Gastrocnemius medialis (tissue), 4 donors: Measurements from ENCODE around the gene NUMB. TPM values are rescaled to one million over a fixed set of nuclear protein-coding genes. Genes with fewer than 3 reads are reported as not detected.

Experiments
- ATAC-seq, 2 donors: fragments of 150-250 bp; one replicate each; pipeline ENCODE4 v1.9.1; 2016
- DNase-seq, 2 donors: peaks; one replicate each; pipeline ENCODE4 v3.0.0-alpha.2; 2019
- H3K27ac ChIP-seq, 4 donors: fragments of 200-600 bp; sonication (generic); 1 replicate in 1 of 4; 2 replicates in 3 of 4; pipeline ENCODE4 v1.5.1; 2016 to 2018; ENCODE audit warnings: mild to moderate bottlenecking in 2 of 4, moderate library complexity in 1 of 4
- H3K27me3 ChIP-seq, 3 donors: fragments of 200-600 bp; sonication (generic) in 2 of 3; 1 replicate in 1 of 3; 2 replicates in 2 of 3; pipeline versions ENCODE4 v1.5.1 to v1.6.0; 2016 to 2019; ENCODE audit warnings: mild to moderate bottlenecking in 1 of 3, moderate library complexity in 1 of 3
- H3K36me3 ChIP-seq, 2 donors: fragments of 200-600 bp; sonication (generic) in 1 of 2; one replicate each; pipeline ENCODE4 v1.5.1; 2017 to 2018
- H3K4me1 ChIP-seq, 2 donors: fragments of 200-600 bp; sonication (generic) in 1 of 2; one replicate each; pipeline ENCODE4 v1.5.1; 2016 to 2017; ENCODE audit warnings: mild to moderate bottlenecking in 2 of 2
- H3K4me3 ChIP-seq, 4 donors: fragments of 200-600 bp; sonication (generic) in 3 of 4; 1 replicate in 1 of 4; 2 replicates in 3 of 4; pipeline ENCODE4 v1.5.1; 2016 to 2019; ENCODE audit warnings: mild to moderate bottlenecking in 2 of 4
- H3K9me3 ChIP-seq, 3 donors: fragments of 200-600 bp; sonication (generic) in 2 of 3; 1 replicate in 1 of 3; 2 replicates in 2 of 3; pipeline ENCODE4 v1.5.1; 2016 to 2019
- POLR2A ChIP-seq, 2 donors: fragments of 450-650 bp; IDR thresholded peaks; one replicate each; pipeline ENCODE4 v1.6.1; 2017; ENCODE audit warnings: antibody characterized with exemption in 2 of 2, mild to moderate bottlenecking in 2 of 2, moderate library complexity in 2 of 2
- in situ Hi-C, 4 donors: fragments of 200-750 bp; cut with MboI; loops; one replicate each; pipeline versions ENCODE4 v1.15.0 to v1.8.0; 2017; ENCODE audit warnings: low sequenced_read_pairs in 4 of 4
- intact Hi-C: fragments of 100-400 bp; cut with DNase I; formaldehyde crosslinking; loops from one replicate; pipeline ENCODE4 v1.15.1; 2023; ENCODE audit warnings: low total_unique reads
- total RNA-seq, 4 donors: library from RNA; depleted of rRNA; stranded (reverse); fragments of >200 nt; gene quantifications; one replicate each; pipeline versions ENCODE4 v1.1.0 to v1.2.3, GENCODE V29; 2016
- TF ChIP-seq, protein P1 (sequence below), 5 experiments: fragments of 450-650 bp in 3 of 5; fragments of 200-600 bp in 2 of 5; sonication (generic) in 2 of 5; IDR thresholded peaks in 4 of 5; conservative IDR thresholded peaks in 1 of 5; 1 replicate in 4 of 5; 2 replicates in 1 of 5; pipeline ENCODE4 v1.5.1; 2016 to 2019; ENCODE audit warnings: antibody characterized with exemption in 5 of 5, mild to moderate bottlenecking in 3 of 5, moderate library complexity in 3 of 5

NUMB gene
- total RNA-seq, 4 donors from 2014 or later: 14.3 to 29.8 (median 23.6) TPM

GRCh38 chr14:73494593-73494992 lies 36.2 kb upstream of the NUMB start:
- DNase-seq (no peak), ATAC-seq (no peak)
- Histone ChIP-seq H3K27ac (no peak overlapping the region), H3K9me3 (no peaks in the 10 kb centered on the region), H3K27me3 (no peaks in the 10 kb centered on the region), H3K36me3 (peaks cover 0 to 20% of the 10 kb centered on the region in 2 donors), H3K4me1 (peaks cover 20 to 29% of the 10 kb centered on the region in 2 donors), H3K4me3 (no peak overlapping the region)
- intact Hi-C loops: loop anchor here (5.0 kb wide), 1 partner anchor 138 kb away; no protein-coding TSS in a partner anchor
- no peak for TF ChIP-seq POLR2A (IDR thresholded peaks at IDR 0.05)
- TF ChIP-seq, protein P1, sequence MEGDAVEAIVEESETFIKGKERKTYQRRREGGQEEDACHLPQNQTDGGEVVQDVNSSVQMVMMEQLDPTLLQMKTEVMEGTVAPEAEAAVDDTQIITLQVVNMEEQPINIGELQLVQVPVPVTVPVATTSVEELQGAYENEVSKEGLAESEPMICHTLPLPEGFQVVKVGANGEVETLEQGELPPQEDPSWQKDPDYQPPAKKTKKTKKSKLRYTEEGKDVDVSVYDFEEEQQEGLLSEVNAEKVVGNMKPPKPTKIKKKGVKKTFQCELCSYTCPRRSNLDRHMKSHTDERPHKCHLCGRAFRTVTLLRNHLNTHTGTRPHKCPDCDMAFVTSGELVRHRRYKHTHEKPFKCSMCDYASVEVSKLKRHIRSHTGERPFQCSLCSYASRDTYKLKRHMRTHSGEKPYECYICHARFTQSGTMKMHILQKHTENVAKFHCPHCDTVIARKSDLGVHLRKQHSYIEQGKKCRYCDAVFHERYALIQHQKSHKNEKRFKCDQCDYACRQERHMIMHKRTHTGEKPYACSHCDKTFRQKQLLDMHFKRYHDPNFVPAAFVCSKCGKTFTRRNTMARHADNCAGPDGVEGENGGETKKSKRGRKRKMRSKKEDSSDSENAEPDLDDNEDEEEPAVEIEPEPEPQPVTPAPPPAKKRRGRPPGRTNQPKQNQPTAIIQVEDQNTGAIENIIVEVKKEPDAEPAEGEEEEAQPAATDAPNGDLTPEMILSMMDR (IDR thresholded peaks at IDR 0.05 in 4 of 5, conservative IDR thresholded peaks at IDR 0.05 in 1 of 5): no peak
- in situ Hi-C loops: no loop called here

DNA sequence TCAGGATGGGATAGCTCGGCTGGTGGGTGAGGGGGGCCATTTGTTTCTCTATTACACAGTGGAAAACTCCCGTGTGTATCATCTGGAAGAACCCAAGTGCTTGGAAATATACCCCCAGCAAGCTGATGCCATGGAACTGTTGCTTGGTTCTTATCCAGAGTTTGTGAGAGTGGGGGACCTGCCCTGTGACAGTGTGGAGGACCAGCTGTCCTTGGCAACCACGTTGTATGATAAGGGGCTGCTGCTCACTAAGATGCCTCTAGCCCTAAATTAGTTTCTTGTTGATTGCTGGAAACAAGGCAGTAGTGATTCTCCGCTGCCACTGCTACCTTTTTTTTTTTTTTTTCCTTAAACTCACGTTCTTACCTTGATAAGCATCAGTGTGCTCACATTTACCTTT lies 34.3 kb upstream of the NUMB start:
- Histone ChIP-seq H3K27ac (no peak overlapping the region), H3K27me3 (no peaks in the 10 kb centered on the region), H3K36me3 (peaks cover 0 to 15% of the 10 kb centered on the region in 2 donors), H3K4me3 (peak overlapping the region in 1 of 4 donors; percentile 72), H3K4me1 (peaks cover 20 to 29% of the 10 kb centered on the region in 2 donors), H3K9me3 (no peaks in the 10 kb centered on the region)
- DNase-seq (no peak), ATAC-seq (no peak)
- intact Hi-C loops (loop anchor here (5.0 kb wide), 1 partner anchor 140 kb away; no protein-coding TSS in a partner anchor), in situ Hi-C loops (no loop called here)
- no peak for TF ChIP-seq POLR2A (IDR thresholded peaks at IDR 0.05)
- TF ChIP-seq, protein P1 (IDR thresholded peaks at IDR 0.05 in 4 of 5, conservative IDR thresholded peaks at IDR 0.05 in 1 of 5): no peak

DNA sequence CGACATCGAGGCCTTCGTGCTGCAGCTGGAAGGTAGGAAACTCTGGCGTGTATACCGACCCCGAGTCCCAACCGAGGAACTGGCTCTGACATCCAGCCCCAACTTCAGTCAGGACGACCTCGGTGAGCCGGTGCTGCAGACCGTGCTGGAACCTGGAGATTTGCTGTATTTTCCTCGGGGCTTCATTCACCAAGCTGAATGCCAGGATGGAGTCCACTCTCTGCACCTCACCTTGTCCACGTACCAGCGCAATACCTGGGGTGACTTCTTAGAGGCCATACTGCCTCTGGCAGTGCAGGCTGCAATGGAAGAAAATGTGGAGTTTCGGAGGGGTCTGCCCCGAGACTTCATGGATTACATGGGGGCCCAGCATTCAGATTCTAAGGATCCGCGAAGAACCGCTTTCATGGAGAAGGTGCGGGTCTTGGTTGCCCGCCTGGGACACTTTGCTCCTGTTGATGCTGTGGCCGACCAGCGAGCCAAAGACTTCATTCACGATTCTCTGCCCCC lies 33.8 kb upstream of the NUMB start:
- H3K36me3 ChIP-seq: peaks cover 0 to 15% of the 10 kb centered on the region in 2 donors
- peak overlapping the region; percentile 72 to 81 (median 74) for H3K4me3 ChIP-seq
- intact Hi-C loops (loop anchor here (5.0 kb wide), 1 partner anchor 140 kb away; no protein-coding TSS in a partner anchor), in situ Hi-C loops (no loop called here)
- no peak for TF ChIP-seq POLR2A (IDR thresholded peaks at IDR 0.05)
- TF ChIP-seq, protein P1 (IDR thresholded peaks at IDR 0.05 in 4 of 5, conservative IDR thresholded peaks at IDR 0.05 in 1 of 5): no peak
- no peaks in the 10 kb centered on the region for H3K9me3 ChIP-seq
- peaks cover 20 to 29% of the 10 kb centered on the region in 2 donors for H3K4me1 ChIP-seq
- no peak for ATAC-seq
- no peaks in the 10 kb centered on the region for H3K27me3 ChIP-seq
- no peak for DNase-seq
- H3K27ac ChIP-seq: peak overlapping the region in 3 of 4 donors; percentile 80 to 88 (median 80)

- H3K27ac ChIP-seq: peak overlapping the region; percentile 80 to 88 (median 82)
- intact Hi-C loops (loop anchor here (5.0 kb wide), 1 partner anchor 141 kb away; no protein-coding TSS in a partner anchor), in situ Hi-C loops (no loop called here)
- peak overlapping the region; percentile 72 to 81 (median 74) for H3K4me3 ChIP-seq
- TF ChIP-seq, protein P1 (IDR thresholded peaks at IDR 0.05 in 4 of 5, conservative IDR thresholded peaks at IDR 0.05 in 1 of 5): peak in 2 of 5 experiments; percentile 4 to 23
- peak in 1 of 2 donors; percentile 7 for TF ChIP-seq POLR2A (IDR thresholded peaks at IDR 0.05)
- no peaks in the 10 kb centered on the region for H3K27me3 ChIP-seq
- DNase-seq: peak; percentile 27 to 32
- peaks cover 20 to 29% of the 10 kb centered on the region in 2 donors for H3K4me1 ChIP-seq
- H3K36me3 ChIP-seq: peaks cover 0 to 15% of the 10 kb centered on the region in 2 donors
- ATAC-seq: peak; percentile 64 to 73
- H3K9me3 ChIP-seq: no peaks in the 10 kb centered on the region
These were observed 33.1 kb upstream of the NUMB start for GRCh38 chr14:73491256-73492042.
